MM.1S (cell line): ENCODE results near the gene ARHGAP26.

Source experiments
- EZH2 ChIP-seq: fragments of 300-600 bp; sonication (generic); optimal IDR thresholded peaks from 2 replicates; pipeline ENCODE3; 2017; ENCODE audit warnings: low read depth, mild to moderate bottlenecking, antibody characterized with exemption, low read length, mixed read lengths
- TF ChIP-seq, protein P1 (sequence below): fragments of 300-600 bp; sonication (generic); IDR thresholded peaks from 2 replicates; pipeline ENCODE4 v1.5.1; 2016; ENCODE audit warnings: antibody characterized with exemption, low read length, mixed read lengths

DNA sequence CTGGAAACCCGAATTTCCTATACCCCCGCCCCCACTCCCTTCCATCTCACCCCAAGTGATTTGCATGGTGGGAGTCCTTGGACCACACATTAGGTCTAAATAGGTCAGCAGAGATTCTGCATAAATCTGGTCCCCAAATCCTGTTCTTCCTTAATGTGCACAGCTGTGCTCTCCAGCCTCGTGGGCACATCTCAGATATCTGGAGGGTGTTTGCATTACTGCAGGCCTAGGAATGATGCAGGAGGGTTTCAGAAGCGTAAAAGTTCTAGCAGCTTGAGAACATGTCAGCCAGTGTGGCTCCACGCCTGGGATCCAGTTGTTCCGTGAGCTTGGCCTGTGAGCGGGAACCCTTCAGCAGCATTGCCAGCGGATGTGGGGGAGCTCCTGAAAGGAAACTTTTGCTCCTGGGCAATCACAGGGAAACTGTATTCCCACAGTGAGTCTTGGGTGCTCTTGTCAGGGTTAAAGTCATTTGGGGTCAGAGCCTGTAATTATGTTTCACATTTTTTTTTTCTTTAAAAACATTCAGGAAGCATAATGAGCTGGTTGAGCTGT, 12.9 kb downstream of the ARHGAP26 start:
- TF ChIP-seq, protein P1, sequence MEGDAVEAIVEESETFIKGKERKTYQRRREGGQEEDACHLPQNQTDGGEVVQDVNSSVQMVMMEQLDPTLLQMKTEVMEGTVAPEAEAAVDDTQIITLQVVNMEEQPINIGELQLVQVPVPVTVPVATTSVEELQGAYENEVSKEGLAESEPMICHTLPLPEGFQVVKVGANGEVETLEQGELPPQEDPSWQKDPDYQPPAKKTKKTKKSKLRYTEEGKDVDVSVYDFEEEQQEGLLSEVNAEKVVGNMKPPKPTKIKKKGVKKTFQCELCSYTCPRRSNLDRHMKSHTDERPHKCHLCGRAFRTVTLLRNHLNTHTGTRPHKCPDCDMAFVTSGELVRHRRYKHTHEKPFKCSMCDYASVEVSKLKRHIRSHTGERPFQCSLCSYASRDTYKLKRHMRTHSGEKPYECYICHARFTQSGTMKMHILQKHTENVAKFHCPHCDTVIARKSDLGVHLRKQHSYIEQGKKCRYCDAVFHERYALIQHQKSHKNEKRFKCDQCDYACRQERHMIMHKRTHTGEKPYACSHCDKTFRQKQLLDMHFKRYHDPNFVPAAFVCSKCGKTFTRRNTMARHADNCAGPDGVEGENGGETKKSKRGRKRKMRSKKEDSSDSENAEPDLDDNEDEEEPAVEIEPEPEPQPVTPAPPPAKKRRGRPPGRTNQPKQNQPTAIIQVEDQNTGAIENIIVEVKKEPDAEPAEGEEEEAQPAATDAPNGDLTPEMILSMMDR, result no peak
- TF ChIP-seq EZH2, result no peak
